SK-N-MC (cell line): Measurements from ENCODE around the gene SH3RF1.

Source experiments
- EZH2 ChIP-seq: fragments of 200-600 bp; sonication (generic); IDR thresholded peaks from one replicate; pipeline ENCODE4 v1.6.1; 2017; ENCODE audit warnings: antibody characterized with exemption
- FOXP2 ChIP-seq: optimal IDR thresholded peaks from 2 replicates; pipeline ENCODE3; 2011; ENCODE audit warnings: mild to moderate bottlenecking, moderate library complexity; ENCODE audit not compliant: insufficient read depth; ENCODE audit errors: extremely low read length, control extremely low read depth
- POLR2AphosphoS5 ChIP-seq: IDR thresholded peaks from 2 replicates; pipeline ENCODE4 v1.6.1; 2012; ENCODE audit warnings: mild to moderate bottlenecking, low read depth, low read length, borderline replicate concordance

DNA sequence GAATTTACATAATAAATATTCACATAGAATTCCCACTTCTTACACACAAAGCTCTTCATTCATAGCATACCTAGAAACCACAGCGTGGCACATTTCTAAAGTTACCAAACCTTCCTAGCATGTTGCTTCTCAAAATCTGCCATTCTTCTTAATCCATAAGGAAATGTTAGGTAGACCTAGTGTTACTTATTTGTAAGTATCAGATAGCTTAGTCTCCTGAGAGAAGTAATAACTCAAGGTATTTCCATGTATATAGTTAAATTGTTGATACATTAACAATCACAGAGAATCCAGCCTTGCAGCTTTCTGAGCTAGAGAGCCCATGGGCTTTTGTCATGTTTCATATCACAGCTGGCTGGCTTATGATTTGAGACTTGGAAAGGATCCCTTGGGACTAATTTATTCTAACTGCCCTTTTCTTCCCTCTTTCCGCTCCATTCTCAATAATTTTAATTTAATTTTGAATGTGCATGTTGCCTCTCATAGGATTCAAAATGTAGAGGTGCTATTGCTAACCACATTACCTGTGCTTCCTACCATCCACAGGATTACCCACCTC, 17.6 kb downstream of the SH3RF1 start:
- TF ChIP-seq EZH2, result no peak
- no peak for TF ChIP-seq POLR2AphosphoS5
- no peak for TF ChIP-seq FOXP2
